OCI-LY3 (cell line): ENCODE measurements around the gene MRPL1.

Source experiments
- CTCF ChIP-seq: fragments of 200-600, 300-600 bp; sonication (generic); IDR thresholded peaks from 2 replicates; pipeline ENCODE4 v1.5.1; 2014; ENCODE audit warnings: antibody characterized with exemption, low read length, low read depth
- EZH2phosphoT487 ChIP-seq: fragments of 200-600 bp; shearing (Covaris generic); IDR thresholded peaks from 2 replicates; pipeline ENCODE4 v1.6.1; 2018; ENCODE audit warnings: antibody characterized with exemption, mixed run types, low read depth

GRCh38 chr4:77817304-77818072 is 45.1 kb upstream of the MRPL1 start:
- TF ChIP-seq CTCF (no peak), EZH2phosphoT487 (no peak)
